Vagina (tissue), 2 donors: ENCODE measurements around the gene ASIC3.

Source experiments
- POLR2A ChIP-seq, 2 donors: fragments of 450-650 bp; IDR thresholded peaks; one replicate each; pipeline ENCODE4 v1.6.1; 2017; ENCODE audit warnings: antibody characterized with exemption in 2 of 2, mild to moderate bottlenecking in 2 of 2, moderate library complexity in 2 of 2
- TF ChIP-seq, protein P1 (sequence below), 3 experiments: fragments of 450-650 bp in 2 of 3; fragments of 200-600 bp in 1 of 3; sonication (generic) in 1 of 3; IDR thresholded peaks; one replicate each; pipeline ENCODE4 v1.5.1; 2017 to 2019; ENCODE audit warnings: antibody characterized with exemption in 3 of 3, mild to moderate bottlenecking in 2 of 3, moderate library complexity in 2 of 3

GRCh38 chr7:151099486-151100211, 51.3 kb downstream of the ASIC3 start:
- no peak for TF ChIP-seq POLR2A (IDR thresholded peaks at IDR 0.05)
- TF ChIP-seq, protein P1, sequence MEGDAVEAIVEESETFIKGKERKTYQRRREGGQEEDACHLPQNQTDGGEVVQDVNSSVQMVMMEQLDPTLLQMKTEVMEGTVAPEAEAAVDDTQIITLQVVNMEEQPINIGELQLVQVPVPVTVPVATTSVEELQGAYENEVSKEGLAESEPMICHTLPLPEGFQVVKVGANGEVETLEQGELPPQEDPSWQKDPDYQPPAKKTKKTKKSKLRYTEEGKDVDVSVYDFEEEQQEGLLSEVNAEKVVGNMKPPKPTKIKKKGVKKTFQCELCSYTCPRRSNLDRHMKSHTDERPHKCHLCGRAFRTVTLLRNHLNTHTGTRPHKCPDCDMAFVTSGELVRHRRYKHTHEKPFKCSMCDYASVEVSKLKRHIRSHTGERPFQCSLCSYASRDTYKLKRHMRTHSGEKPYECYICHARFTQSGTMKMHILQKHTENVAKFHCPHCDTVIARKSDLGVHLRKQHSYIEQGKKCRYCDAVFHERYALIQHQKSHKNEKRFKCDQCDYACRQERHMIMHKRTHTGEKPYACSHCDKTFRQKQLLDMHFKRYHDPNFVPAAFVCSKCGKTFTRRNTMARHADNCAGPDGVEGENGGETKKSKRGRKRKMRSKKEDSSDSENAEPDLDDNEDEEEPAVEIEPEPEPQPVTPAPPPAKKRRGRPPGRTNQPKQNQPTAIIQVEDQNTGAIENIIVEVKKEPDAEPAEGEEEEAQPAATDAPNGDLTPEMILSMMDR (IDR thresholded peaks at IDR 0.05): no peak
